ENCODE data around the gene HIVEP3. TPM values are rescaled to one million over a fixed set of nuclear protein-coding genes. Genes with fewer than 3 reads are reported as not detected.

The HIVEP3 gene
- total RNA-seq, 1 experiment from 2014 or later = 0.55 TPM

GRCh38 chr1:41773144-41773591 lies 145.6 kb downstream of the HIVEP3 start (continued):
- TF ChIP-seq PRDM15 (CRISPR knock-in tag; IDR thresholded peaks at IDR 0.05) = no peak
- TF ChIP-seq ZNF121 (CRISPR knock-in tag; IDR thresholded peaks at IDR 0.05) = no peak
- TF ChIP-seq ZNF219 (CRISPR knock-in tag; IDR thresholded peaks at IDR 0.05; ENCODE audit: borderline replicate concordance) = no peak

GRCh38 chr1:41769068-41769467 lies 149.7 kb downstream of the HIVEP3 start:
- no peaks in the 10 kb centered on the region for H3K36me3 Mint-ChIP-seq

GRCh38 chr1:41768583-41768982 lies 150.1 kb downstream of the HIVEP3 start:
- Mint-ChIP-seq H3K9me3 (no peaks in the 10 kb centered on the region), H3K27ac (no peak overlapping the region), H3K27me3 (ENCODE audit: low read depth) (no peaks in the 10 kb centered on the region), H3K4me3 (no peak overlapping the region), H3K36me3 (no peaks in the 10 kb centered on the region), H3K4me1 (no peaks in the 10 kb centered on the region)
- CTCF ChIA-PET = no interaction called here
- no peak for ATAC-seq
- POLR2A ChIA-PET = no interaction called here
- no peak for DNase-seq (ENCODE audit: low spot score)
- TF ChIP-seq ETV6 (CRISPR knock-in tag; IDR thresholded peaks at IDR 0.05) (no peak), MLX (CRISPR knock-in tag; IDR thresholded peaks at IDR 0.05) (no peak), MXD4 (CRISPR knock-in tag; IDR thresholded peaks at IDR 0.05; ENCODE audit: borderline replicate concordance) (no peak), ATF1 (CRISPR knock-in tag; IDR thresholded peaks at IDR 0.05) (no peak), ZNF425 (CRISPR knock-in tag; conservative IDR thresholded peaks at IDR 0.05) (no peak), HMGXB4 (CRISPR knock-in tag; IDR thresholded peaks at IDR 0.05) (no peak)

More at GRCh38 chr1:41769068-41769467, 149.7 kb downstream of the HIVEP3 start:
- no peaks in the 10 kb centered on the region for H3K4me1 Mint-ChIP-seq
- CTCF ChIA-PET = no interaction called here
- TF ChIP-seq ATF3 (CRISPR knock-in tag; conservative IDR thresholded peaks at IDR 0.05) (no peak), USF1 (CRISPR knock-in tag; IDR thresholded peaks at IDR 0.05) (no peak), HMGXB4 (CRISPR knock-in tag; IDR thresholded peaks at IDR 0.05) (no peak), ZNF263 (CRISPR knock-in tag; IDR thresholded peaks at IDR 0.05; ENCODE audit: low read depth) (no peak), FOXP4 (CRISPR knock-in tag; IDR thresholded peaks at IDR 0.05) (no peak), SP1 (CRISPR knock-in tag; conservative IDR thresholded peaks at IDR 0.05) (no peak), ZNF138 (CRISPR knock-in tag; conservative IDR thresholded peaks at IDR 0.05) (no peak), IRF2 (CRISPR knock-in tag; IDR thresholded peaks at IDR 0.05; ENCODE audit: borderline replicate concordance, low read depth) (no peak)
- POLR2A ChIA-PET = no interaction called here
- H3K9me3 Mint-ChIP-seq = no peaks in the 10 kb centered on the region
- DNase-seq (ENCODE audit: low spot score) (no peak), ATAC-seq (no peak)
- no peak overlapping the region for H3K27ac Mint-ChIP-seq
- no peaks in the 10 kb centered on the region for H3K27me3 Mint-ChIP-seq (ENCODE audit: low read depth)
- H3K4me3 Mint-ChIP-seq = no peak overlapping the region

Data from WTC11 (cell line).